Thymus (tissue), 11 donors: ENCODE results near the gene CYP26B1. TPM values are rescaled to one million over a fixed set of nuclear protein-coding genes. Genes with fewer than 3 reads are reported as not detected.

ENCODE experiments used
- DNase-seq, 9 donors: peaks; one replicate each; pipeline ENCODE4 v3.0.0-alpha.2; 2013; ENCODE audit warnings: low spot score in 9 of 9, low read depth in 6 of 9, missing footprints in 1 of 9
- H3K27ac ChIP-seq, 2 donors: one replicate each; pipeline ENCODE4 v1.5.1; 2013; ENCODE audit warnings: control low read depth in 1 of 2, low read depth in 1 of 2, low read length in 1 of 2, mild to moderate bottlenecking in 1 of 2, moderate library complexity in 1 of 2
- H3K27me3 ChIP-seq, 2 donors: one replicate each; pipeline ENCODE4 v1.5.1; 2013; ENCODE audit warnings: low read length in 1 of 2; ENCODE audit not compliant: control insufficient read depth in 2 of 2, insufficient read depth in 1 of 2
- H3K36me3 ChIP-seq, 2 donors: one replicate each; pipeline ENCODE4 v1.5.1; 2013; ENCODE audit warnings: low read length in 1 of 2, mild to moderate bottlenecking in 1 of 2, moderate library complexity in 1 of 2; ENCODE audit not compliant: control insufficient read depth in 2 of 2, insufficient read depth in 2 of 2
- H3K4me1 ChIP-seq, 2 donors: one replicate each; pipeline ENCODE4 v1.5.1; 2013; ENCODE audit warnings: low read length in 2 of 2; ENCODE audit not compliant: control insufficient read depth in 2 of 2, insufficient read depth in 2 of 2
- H3K4me3 ChIP-seq, 2 donors: one replicate each; pipeline ENCODE4 v1.5.1; 2013; ENCODE audit warnings: low read length in 2 of 2, control low read depth in 1 of 2, mild to moderate bottlenecking in 1 of 2
- H3K9me3 ChIP-seq, 2 donors: one replicate each; pipeline ENCODE4 v1.5.1; 2013; ENCODE audit warnings: low read length in 1 of 2, mild to moderate bottlenecking in 1 of 2; ENCODE audit not compliant: control insufficient read depth in 2 of 2, insufficient read depth in 1 of 2
- WGBS: extraction: QIAGEN DNeasy Blood & Tissue Kit; methylation state at CpG from one replicate; pipeline ENCODE4 v1.1.7; 2013; 5-methylcytosine and 5-hydroxymethylcytosine counted together
- polyA plus RNA-seq: library from polyadenylated mRNA; stranded (reverse); fragments of 200-250 nt; gene quantifications from one replicate; pipeline ENCODE4 v1.2.3, GENCODE V29; 2013
- total RNA-seq: library from RNA; stranded (reverse); fragments of 120-200 nt; gene quantifications from one replicate; pipeline ENCODE4 v1.2.4, GENCODE V29; 2013
- donor health status: healthy.

The CYP26B1 gene
- total and polyA plus RNA-seq, 2 donors, result 5.6 to 10.3 TPM

GRCh38 chr2:72118386-72118785 lies 29.3 kb downstream of the CYP26B1 start:
- no peak for DNase-seq
- Histone ChIP-seq H3K27ac (no peak overlapping the region), H3K36me3 (no peaks in the 10 kb centered on the region), H3K27me3 (no peaks in the 10 kb centered on the region), H3K4me1 (peaks cover 0 to 6% of the 10 kb centered on the region in 2 donors), H3K9me3 (no peaks in the 10 kb centered on the region), H3K4me3 (no peak overlapping the region)
- WGBS, result 94% methylated on average over 6 of the region's 6 CpGs

DNA sequence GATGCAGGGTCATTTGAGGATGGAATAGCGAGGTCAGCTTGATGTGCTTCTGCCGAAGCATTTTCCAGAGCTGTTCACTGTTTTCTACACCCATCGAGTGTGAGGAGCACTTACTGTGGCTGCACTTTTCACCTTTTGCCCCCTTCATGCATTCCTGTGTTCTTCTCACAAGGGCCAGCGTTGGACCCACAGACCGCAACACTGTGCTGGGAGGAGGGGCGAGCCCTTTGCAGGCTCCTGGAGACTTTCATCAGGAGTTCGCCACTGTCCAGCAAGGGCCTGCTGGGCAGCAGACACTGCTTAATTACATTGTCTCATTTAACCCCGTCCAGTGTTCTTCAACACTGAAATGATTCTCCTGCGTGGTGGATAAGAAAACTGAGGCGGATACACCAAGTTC lies 29.9 kb downstream of the CYP26B1 start:
- no peak overlapping the region for H3K27ac ChIP-seq
- H3K27me3 ChIP-seq, result no peaks in the 10 kb centered on the region
- H3K4me1 ChIP-seq, result peaks cover 0 to 6% of the 10 kb centered on the region in 2 donors
- WGBS, result 96% methylated on average over 10 of the region's 10 CpGs
- no peak overlapping the region for H3K4me3 ChIP-seq
- no peaks in the 10 kb centered on the region for H3K9me3 ChIP-seq
- no peaks in the 10 kb centered on the region for H3K36me3 ChIP-seq
- DNase-seq, result no peak

GRCh38 chr2:72117029-72117428 lies 30.6 kb downstream of the CYP26B1 start:
- WGBS, result 93% methylated on average over 6 of the region's 6 CpGs

GRCh38 chr2:72116081-72116533 lies 31.6 kb downstream of the CYP26B1 start:
- H3K4me1 ChIP-seq, result peaks cover 0 to 6% of the 10 kb centered on the region in 2 donors
- no peak overlapping the region for H3K4me3 ChIP-seq
- no peaks in the 10 kb centered on the region for H3K27me3 ChIP-seq
- H3K9me3 ChIP-seq, result no peaks in the 10 kb centered on the region
- H3K27ac ChIP-seq, result no peak overlapping the region
- 52% methylated on average over 4 of the region's 4 CpGs for WGBS
- no peaks in the 10 kb centered on the region for H3K36me3 ChIP-seq
- DNase-seq, result no peak

More at GRCh38 chr2:72117029-72117428, 30.6 kb downstream of the CYP26B1 start:
- Histone ChIP-seq H3K4me1 (peaks cover 0 to 6% of the 10 kb centered on the region in 2 donors), H3K9me3 (no peaks in the 10 kb centered on the region), H3K27me3 (no peaks in the 10 kb centered on the region), H3K4me3 (no peak overlapping the region), H3K27ac (no peak overlapping the region), H3K36me3 (no peaks in the 10 kb centered on the region)
- no peak for DNase-seq

GRCh38 chr2:72115110-72116080 lies 32.3 kb downstream of the CYP26B1 start:
- Histone ChIP-seq H3K27me3 (no peaks in the 10 kb centered on the region), H3K36me3 (no peaks in the 10 kb centered on the region), H3K4me3 (no peak overlapping the region), H3K4me1 (peaks cover 0 to 6% of the 10 kb centered on the region in 2 donors), H3K27ac (no peak overlapping the region), H3K9me3 (no peaks in the 10 kb centered on the region)
- no peak for DNase-seq
- WGBS, result 76% methylated on average over 18 of the region's 18 CpGs

DNA sequence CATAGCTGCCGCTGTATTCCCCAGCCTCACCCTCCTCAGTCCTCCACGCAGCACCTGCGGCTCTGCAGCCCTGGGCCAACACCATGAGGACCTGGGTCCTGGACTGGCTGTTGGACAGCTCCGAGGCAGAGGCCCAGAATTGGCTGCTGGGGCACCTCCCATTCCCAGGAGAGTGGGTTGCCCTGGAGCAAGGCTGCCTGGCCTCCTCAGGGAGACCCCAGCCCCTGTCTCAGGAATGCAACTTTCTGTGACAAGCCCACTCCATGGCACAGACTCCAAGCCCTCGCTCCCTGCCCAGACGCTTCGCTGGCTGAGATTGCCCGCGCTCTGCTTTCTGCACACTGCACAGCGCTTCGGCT lies 33.0 kb downstream of the CYP26B1 start:
- no peaks in the 10 kb centered on the region for H3K36me3 ChIP-seq
- 96% methylated on average over 11 of the region's 11 CpGs for WGBS
- DNase-seq, result no peak
- H3K9me3 ChIP-seq, result no peaks in the 10 kb centered on the region
- H3K4me3 ChIP-seq, result no peak overlapping the region
- H3K27me3 ChIP-seq, result no peaks in the 10 kb centered on the region
- H3K27ac ChIP-seq, result no peak overlapping the region
- peaks cover 0 to 6% of the 10 kb centered on the region in 2 donors for H3K4me1 ChIP-seq

- no peak overlapping the region for H3K4me3 ChIP-seq
- H3K36me3 ChIP-seq, result no peaks in the 10 kb centered on the region
- no peaks in the 10 kb centered on the region for H3K9me3 ChIP-seq
- 92% methylated on average over 15 of the region's 15 CpGs for WGBS
- peaks cover 0 to 6% of the 10 kb centered on the region in 2 donors for H3K4me1 ChIP-seq
- no peak for DNase-seq
- H3K27me3 ChIP-seq, result no peaks in the 10 kb centered on the region
- H3K27ac ChIP-seq, result no peak overlapping the region
Measured at GRCh38 chr2:72113847-72114692, 33.6 kb downstream of the CYP26B1 start.

DNA sequence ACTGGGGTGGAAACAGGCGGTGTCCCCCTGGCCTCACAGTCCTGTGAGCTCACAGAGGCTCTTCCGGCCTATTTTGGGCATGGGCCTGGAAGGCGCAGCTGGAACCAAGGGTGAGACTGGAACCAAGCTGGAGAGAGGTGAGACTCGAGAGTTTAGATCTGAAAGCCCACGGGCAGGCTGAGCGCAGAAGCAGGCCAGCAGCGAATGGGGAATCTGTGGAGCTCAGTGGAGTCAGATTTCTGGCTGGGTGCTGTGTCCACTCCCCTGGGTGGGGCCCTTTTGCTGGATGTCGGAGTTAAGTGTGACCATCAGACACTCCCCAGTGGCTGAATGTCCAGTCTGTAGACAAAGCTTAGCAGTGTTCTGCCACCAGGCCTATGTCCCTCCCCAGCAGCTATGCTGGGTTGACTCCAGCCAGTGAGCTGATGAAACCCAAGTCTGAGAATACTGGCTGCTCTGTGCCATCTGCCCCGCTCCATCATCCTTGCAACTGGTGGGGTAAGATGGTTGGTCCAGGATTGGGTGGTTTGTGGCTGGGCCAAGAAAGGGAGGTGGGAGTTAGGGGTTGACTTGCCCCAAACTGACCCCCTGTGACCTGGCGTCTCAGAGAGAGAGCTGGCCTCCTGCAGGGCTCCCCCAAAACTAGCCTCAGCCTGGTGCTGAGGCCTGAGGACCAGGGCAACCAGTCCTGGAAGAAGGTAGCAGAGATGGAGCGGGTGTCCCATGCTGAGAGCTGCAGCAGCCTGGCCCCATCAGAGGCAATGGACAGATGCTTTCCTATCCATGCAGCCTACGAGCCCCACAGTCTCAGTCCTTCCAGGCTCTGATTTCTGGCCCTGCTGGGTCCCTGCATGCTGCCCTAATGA lies 34.4 kb downstream of the CYP26B1 start:
- H3K36me3 ChIP-seq, result no peaks in the 10 kb centered on the region
- H3K27ac ChIP-seq, result no peak overlapping the region
- DNase-seq, result no peak
- peaks cover 0 to 6% of the 10 kb centered on the region in 2 donors for H3K4me1 ChIP-seq
- 96% methylated on average over 12 of the region's 12 CpGs for WGBS
- no peaks in the 10 kb centered on the region for H3K27me3 ChIP-seq
- H3K4me3 ChIP-seq, result no peak overlapping the region
- no peaks in the 10 kb centered on the region for H3K9me3 ChIP-seq
